ENCODE measurements around the gene GNAL.
"Not testable (repeated sequence)": the region's sequence is repeated elsewhere in the genome, so short reads cannot be mapped to it uniquely, and the experiment has no call there.

The GNAL gene

GRCh38 chr18:11714244-11714918 lies 25.3 kb downstream of the GNAL start:
- in situ Hi-C loops (cut with MboI; ENCODE audit: low sequenced_read_pairs, unreplicated experiment): no loop called here
- no peak for DNase-seq (ENCODE audit: low spot score)
- no peak for TF ChIP-seq CTCF (IDR thresholded peaks at IDR 0.05; ENCODE audit: borderline replicate concordance, control extremely low read depth, extremely low read depth, insufficient read depth, missing control alignments)

GRCh38 chr18:11716767-11717315 lies 27.8 kb downstream of the GNAL start:
- DNase-seq (ENCODE audit: low spot score); in situ Hi-C loops (cut with MboI; ENCODE audit: low sequenced_read_pairs, unreplicated experiment): not testable (repeated sequence)

- in situ Hi-C loops (cut with MboI; ENCODE audit: low sequenced_read_pairs, unreplicated experiment): no loop called here
- DNase-seq (ENCODE audit: low spot score): no peak
- no peak for TF ChIP-seq CTCF (IDR thresholded peaks at IDR 0.05; ENCODE audit: borderline replicate concordance, control extremely low read depth, extremely low read depth, insufficient read depth, missing control alignments)
Measured at GRCh38 chr18:11719050-11719449, 30.0 kb downstream of the GNAL start.

- in situ Hi-C loops (cut with MboI; ENCODE audit: low sequenced_read_pairs, unreplicated experiment): no loop called here
- TF ChIP-seq CTCF (IDR thresholded peaks at IDR 0.05; ENCODE audit: borderline replicate concordance, control extremely low read depth, extremely low read depth, insufficient read depth, missing control alignments): no peak
- DNase-seq (ENCODE audit: low spot score): no peak
Measured at GRCh38 chr18:11719621-11720020, 30.6 kb downstream of the GNAL start.

- in situ Hi-C loops (cut with MboI; ENCODE audit: low sequenced_read_pairs, unreplicated experiment): no loop called here
- no peak for TF ChIP-seq CTCF (IDR thresholded peaks at IDR 0.05; ENCODE audit: borderline replicate concordance, control extremely low read depth, extremely low read depth, insufficient read depth, missing control alignments)
- no peak for DNase-seq (ENCODE audit: low spot score)
Measured at GRCh38 chr18:11721720-11722119, 32.7 kb downstream of the GNAL start.

- in situ Hi-C loops (cut with MboI; ENCODE audit: low sequenced_read_pairs, unreplicated experiment): no loop called here
- TF ChIP-seq CTCF (IDR thresholded peaks at IDR 0.05; ENCODE audit: borderline replicate concordance, control extremely low read depth, extremely low read depth, insufficient read depth, missing control alignments): no peak
- DNase-seq (ENCODE audit: low spot score): no peak
Measured at GRCh38 chr18:11724781-11725180, 35.7 kb downstream of the GNAL start.

GRCh38 chr18:11726556-11726955 lies 37.5 kb downstream of the GNAL start:
- in situ Hi-C loops (cut with MboI; ENCODE audit: low sequenced_read_pairs, unreplicated experiment): no loop called here
- DNase-seq (ENCODE audit: low spot score): no peak
- no peak for TF ChIP-seq CTCF (IDR thresholded peaks at IDR 0.05; ENCODE audit: borderline replicate concordance, control extremely low read depth, extremely low read depth, insufficient read depth, missing control alignments)
